SKM-1 (cell line): ENCODE results near the gene SKAP2.

Experiments used
- DNase-seq: peaks from one replicate; lab custom pipeline; 2025; ENCODE audit not compliant: unreplicated experiment; lab: John Stamatoyannopoulos, UW

The SKAP2 gene

GRCh38 chr7:26864309-26865093 lies at the start of gene SKAP2:
Gene SKAP2, minus strand, starts transcription at chr7:26864590. Its CDS starts 161 bp downstream, at chr7:26864429.
- peak; percentile 97 for DNase-seq

- no peak for DNase-seq
Measured at GRCh38 chr7:26912933-26913536, 48.6 kb upstream of the SKAP2 start.

- peak; percentile 93 for DNase-seq
Measured at GRCh38 chr7:26912338-26912737, 47.9 kb upstream of the SKAP2 start.

- DNase-seq, result no peak
Measured at GRCh38 chr7:26910221-26910620, 45.8 kb upstream of the SKAP2 start.

GRCh38 chr7:26900251-26900650 lies 35.9 kb upstream of the SKAP2 start:
- DNase-seq, result no peak

GRCh38 chr7:26899519-26899918 lies 35.1 kb upstream of the SKAP2 start:
- DNase-seq, result no peak

- DNase-seq, result no peak
Measured at GRCh38 chr7:26898891-26899290, 34.5 kb upstream of the SKAP2 start.

GRCh38 chr7:26897928-26898327 lies 33.5 kb upstream of the SKAP2 start:
- DNase-seq, result no peak

- no peak for DNase-seq
Measured at GRCh38 chr7:26891400-26892350, 27.3 kb upstream of the SKAP2 start.

- DNase-seq, result no peak
Measured at GRCh38 chr7:26880852-26881251, 16.5 kb upstream of the SKAP2 start.

- DNase-seq, result no peak
Measured at GRCh38 chr7:26879671-26880070, 15.3 kb upstream of the SKAP2 start.

GRCh38 chr7:26868841-26869495 lies 4.6 kb upstream of the SKAP2 start:
- no peak for DNase-seq

- DNase-seq, result no peak
Measured at GRCh38 chr7:26865094-26865388, 651 bp upstream of the SKAP2 start.

GRCh38 chr7:26863518-26864308 lies 677 bp downstream of the SKAP2 start:
- DNase-seq, result no peak

- DNase-seq, result no peak
Measured at GRCh38 chr7:26862834-26863233, 1.6 kb downstream of the SKAP2 start.

- DNase-seq, result no peak
Measured at GRCh38 chr7:26861050-26861449, 3.3 kb downstream of the SKAP2 start.

- DNase-seq, result no peak
Measured at GRCh38 chr7:26860361-26860760, 4.0 kb downstream of the SKAP2 start.

GRCh38 chr7:26859720-26860119 lies 4.7 kb downstream of the SKAP2 start:
- DNase-seq, result no peak

- no peak for DNase-seq
Measured at GRCh38 chr7:26858735-26859134, 5.7 kb downstream of the SKAP2 start.

- DNase-seq, result no peak
Measured at GRCh38 chr7:26858241-26858715, 6.1 kb downstream of the SKAP2 start.
